Left ventricle myocardium inferior (tissue), 1 donor: ENCODE data around the gene SSNA1. TPM values are rescaled to one million over a fixed set of nuclear protein-coding genes. Genes with fewer than 3 reads are reported as not detected.

Experiments used
- DNase-seq: peaks from one replicate; pipeline ENCODE4 v3.0.0-alpha.2; 2020
- H3K27ac ChIP-seq: fragments of 200-600 bp; replicated peaks from 2 replicates; pipeline ENCODE4 v1.8.0; 2021
- H3K27me3 ChIP-seq: fragments of 200-600 bp; 2 replicates; pipeline ENCODE4 v1.8.0; 2021; ENCODE audit warnings: low read depth
- H3K36me3 ChIP-seq: fragments of 200-600 bp; 2 replicates; pipeline ENCODE4 v1.8.0; 2021
- H3K4me1 ChIP-seq: fragments of 200-600 bp; 2 replicates; pipeline ENCODE4 v1.8.0; 2021
- H3K4me3 ChIP-seq: fragments of 200-600 bp; 2 replicates; pipeline ENCODE4 v1.8.0; 2021; ENCODE audit warnings: mild to moderate bottlenecking, moderate library complexity
- H3K9me3 ChIP-seq: fragments of 200-600 bp; replicated peaks from 2 replicates; pipeline ENCODE4 v1.8.0; 2021
- intact Hi-C: fragments of 100-400 bp; cut with micrococcal nuclease; formaldehyde crosslinking; loops from one replicate; pipeline ENCODE4 v1.11.0; 2022
- total RNA-seq: library from RNA; stranded (reverse); fragmentation: NEBNext Ultra II Directional; extraction: Animal tissue kit (Norgen Biotek cat#: 25700); gene quantifications from one replicate; pipeline ENCODE4 v1.2.1, GENCODE V29; 2021
- TF ChIP-seq, protein P1 (sequence below): fragments of 200-600 bp; IDR thresholded peaks from 2 replicates; pipeline ENCODE4 v1.8.0; 2021; ENCODE audit warnings: antibody characterized with exemption, mild to moderate bottlenecking, borderline replicate concordance
- donor health status: DM: no; HTN: yes; CAD: no; lungs with severe emphysema.

The SSNA1 gene
- total RNA-seq, 1 donor from 2014 or later, result 72.3 TPM

DNA sequence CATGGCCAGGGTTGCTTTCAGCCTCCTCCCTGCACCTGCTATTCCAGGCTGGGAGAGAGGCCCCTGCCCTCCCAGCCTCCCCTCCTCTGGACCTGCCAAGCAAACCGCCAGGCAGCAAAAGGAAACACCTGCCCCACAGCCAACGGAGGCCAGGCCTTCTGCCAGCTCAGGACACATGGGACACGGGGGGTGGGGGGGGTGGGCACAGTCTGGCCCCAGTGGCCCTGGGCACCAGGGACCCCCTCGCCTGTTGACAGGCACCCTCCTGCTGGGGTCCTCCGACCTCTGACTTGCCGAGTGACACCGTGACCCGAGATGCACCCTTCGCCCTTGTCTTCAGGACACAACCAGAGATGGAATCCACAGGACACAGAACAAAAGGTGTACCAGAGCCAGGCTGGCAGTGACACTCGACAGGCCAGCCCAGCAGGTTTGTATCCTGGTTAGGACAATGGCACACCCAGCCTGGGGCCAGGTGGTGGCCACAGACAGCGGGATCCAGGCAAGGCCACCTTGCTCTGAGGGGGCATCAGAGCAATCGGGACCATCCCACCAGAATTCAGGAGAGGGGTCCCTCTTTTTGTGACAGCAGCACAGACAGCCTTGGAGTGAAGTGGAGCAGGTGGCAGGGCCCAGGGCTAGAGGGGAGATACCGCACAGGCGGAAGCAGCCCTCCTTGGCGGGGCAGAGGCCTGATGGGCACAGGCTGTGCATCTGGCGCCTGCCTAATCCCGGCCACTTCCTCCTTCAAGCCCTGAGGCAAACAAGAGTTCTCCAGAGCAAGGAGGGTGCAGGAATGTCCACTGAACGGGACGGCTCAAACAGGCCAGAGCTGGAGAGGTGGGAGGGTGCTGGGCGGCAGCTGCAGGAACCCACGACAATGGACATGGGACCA is 15.3 kb upstream of the SSNA1 start:
- Histone ChIP-seq H3K27me3 (peaks cover 35% of the 10 kb centered on the region), H3K36me3 (peaks cover under 1% of the 10 kb centered on the region), H3K4me3 (no peak overlapping the region), H3K4me1 (peaks cover 19% of the 10 kb centered on the region), H3K27ac (no peak overlapping the region), H3K9me3 (no peaks in the 10 kb centered on the region)
- no peak for DNase-seq
- intact Hi-C loops, result no loop called here
- TF ChIP-seq, protein P1, sequence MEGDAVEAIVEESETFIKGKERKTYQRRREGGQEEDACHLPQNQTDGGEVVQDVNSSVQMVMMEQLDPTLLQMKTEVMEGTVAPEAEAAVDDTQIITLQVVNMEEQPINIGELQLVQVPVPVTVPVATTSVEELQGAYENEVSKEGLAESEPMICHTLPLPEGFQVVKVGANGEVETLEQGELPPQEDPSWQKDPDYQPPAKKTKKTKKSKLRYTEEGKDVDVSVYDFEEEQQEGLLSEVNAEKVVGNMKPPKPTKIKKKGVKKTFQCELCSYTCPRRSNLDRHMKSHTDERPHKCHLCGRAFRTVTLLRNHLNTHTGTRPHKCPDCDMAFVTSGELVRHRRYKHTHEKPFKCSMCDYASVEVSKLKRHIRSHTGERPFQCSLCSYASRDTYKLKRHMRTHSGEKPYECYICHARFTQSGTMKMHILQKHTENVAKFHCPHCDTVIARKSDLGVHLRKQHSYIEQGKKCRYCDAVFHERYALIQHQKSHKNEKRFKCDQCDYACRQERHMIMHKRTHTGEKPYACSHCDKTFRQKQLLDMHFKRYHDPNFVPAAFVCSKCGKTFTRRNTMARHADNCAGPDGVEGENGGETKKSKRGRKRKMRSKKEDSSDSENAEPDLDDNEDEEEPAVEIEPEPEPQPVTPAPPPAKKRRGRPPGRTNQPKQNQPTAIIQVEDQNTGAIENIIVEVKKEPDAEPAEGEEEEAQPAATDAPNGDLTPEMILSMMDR, result no peak

DNA sequence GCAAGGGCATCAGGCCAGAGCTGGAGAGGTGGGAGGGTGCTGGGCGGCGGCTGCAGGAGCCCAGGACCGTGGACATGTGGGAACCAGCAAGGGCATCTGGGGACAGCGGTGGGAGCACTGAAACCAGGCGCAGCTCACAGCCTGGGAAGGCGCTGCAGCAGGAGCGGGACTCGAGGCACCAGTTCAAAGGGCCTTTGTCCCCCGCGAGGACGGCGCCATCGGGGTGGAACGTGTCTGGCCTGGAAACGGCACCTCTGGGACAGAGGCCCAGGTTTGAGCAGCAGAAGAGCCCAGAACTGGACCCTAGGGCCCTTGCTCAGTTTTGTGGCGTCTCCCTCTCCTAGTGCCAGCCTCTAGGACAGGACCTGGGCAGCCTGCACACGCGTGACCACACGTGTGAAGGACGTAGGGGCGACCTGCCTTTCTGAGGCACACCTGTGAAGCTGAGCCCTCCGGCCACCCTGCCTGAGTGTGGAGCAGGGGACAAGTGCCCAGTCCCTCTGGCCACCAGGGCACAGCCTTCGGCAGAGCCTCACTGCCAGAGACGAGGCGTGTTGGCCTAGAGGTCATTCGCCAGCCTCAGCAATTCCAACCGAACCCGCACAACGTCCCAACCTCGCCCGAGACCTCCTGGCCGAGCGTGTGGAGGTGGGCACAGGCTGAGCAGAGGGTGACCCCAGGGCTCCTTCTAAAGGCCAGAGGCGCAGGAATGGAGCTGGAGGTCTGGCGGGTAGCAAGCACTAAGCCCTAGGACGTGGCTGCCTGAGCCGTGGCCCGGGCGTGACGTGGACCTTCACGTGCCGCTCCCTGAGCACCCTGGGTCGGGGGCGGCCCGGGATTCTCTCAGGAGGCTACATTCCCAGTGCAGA is 14.4 kb upstream of the SSNA1 start:
- Histone ChIP-seq H3K36me3 (peaks cover 8% of the 10 kb centered on the region), H3K9me3 (no peaks in the 10 kb centered on the region), H3K27me3 (peaks cover 26% of the 10 kb centered on the region), H3K27ac (no peak overlapping the region), H3K4me1 (peaks cover 11% of the 10 kb centered on the region), H3K4me3 (no peak overlapping the region)
- DNase-seq, result no peak
- TF ChIP-seq, protein P1, result no peak
- intact Hi-C loops, result no loop called here

DNA sequence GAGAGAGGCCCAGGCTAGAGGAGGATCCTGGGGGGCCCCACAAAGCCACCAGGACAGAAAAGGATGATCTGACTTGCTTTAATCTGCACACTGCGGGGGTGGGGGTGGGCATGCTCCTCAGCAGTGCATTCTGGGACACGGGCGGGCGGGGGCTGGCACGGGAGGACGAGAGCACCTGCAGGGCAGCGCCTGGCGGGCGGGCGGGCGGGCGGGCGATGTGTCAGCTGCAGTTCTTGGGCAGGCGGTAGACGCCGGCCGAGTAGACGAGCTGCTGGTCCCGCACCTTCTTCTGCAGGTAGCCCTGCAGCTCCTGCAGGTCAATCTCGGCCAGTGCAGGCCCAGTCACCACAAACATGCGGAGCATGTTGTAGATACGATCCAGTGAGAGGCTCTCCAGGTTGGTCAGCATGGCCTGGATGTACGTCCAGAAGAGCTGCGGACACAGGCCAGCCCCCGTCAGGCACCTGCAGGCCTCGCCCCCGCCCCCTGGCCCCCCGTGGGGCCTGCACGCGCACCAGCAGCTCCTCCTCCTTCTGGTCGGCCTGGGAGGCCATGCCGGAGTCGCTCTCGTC is 13.7 kb upstream of the SSNA1 start:
- Histone ChIP-seq H3K4me3 (no peak overlapping the region), H3K9me3 (no peaks in the 10 kb centered on the region), H3K27me3 (peaks cover 18% of the 10 kb centered on the region), H3K36me3 (peaks cover 16% of the 10 kb centered on the region), H3K27ac (no peak overlapping the region), H3K4me1 (peaks cover 3% of the 10 kb centered on the region)
- TF ChIP-seq, protein P1, result no peak
- DNase-seq, result no peak
- intact Hi-C loops, result no loop called here

DNA sequence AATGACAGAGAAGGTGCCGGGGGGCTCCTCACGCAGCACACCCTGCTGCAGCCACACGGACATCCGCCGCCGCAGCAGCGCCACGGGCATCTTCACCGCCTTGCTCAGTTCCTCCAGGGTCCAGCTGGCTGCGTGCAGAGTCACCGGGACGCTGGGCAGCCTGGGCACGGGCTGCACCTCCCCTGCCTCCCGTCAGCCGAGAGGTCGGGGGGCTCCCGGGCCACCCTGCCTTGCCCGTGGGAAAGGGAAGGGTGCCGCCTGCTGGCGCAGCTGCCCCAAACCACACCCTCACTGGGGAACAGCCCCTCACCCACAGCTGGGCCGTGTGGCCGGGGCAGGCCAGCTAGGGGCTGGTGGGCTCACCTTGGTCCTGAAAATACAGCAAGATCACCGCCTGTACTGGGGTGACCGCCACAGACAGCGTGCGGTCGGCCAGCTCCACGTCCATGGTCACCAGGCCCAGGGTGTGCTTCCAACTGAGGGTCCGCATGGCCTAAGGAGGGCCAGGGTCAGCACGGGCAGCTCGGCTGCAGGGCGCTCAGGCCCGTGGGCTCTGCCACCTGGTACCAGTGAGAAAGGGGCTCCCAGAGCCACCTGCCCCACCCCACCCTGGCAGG is 13.0 kb upstream of the SSNA1 start:
- DNase-seq, result no peak
- TF ChIP-seq, protein P1, result no peak
- no peaks in the 10 kb centered on the region for H3K9me3 ChIP-seq
- H3K4me3 ChIP-seq, result no peak overlapping the region
- intact Hi-C loops, result no loop called here
- H3K36me3 ChIP-seq, result peaks cover 23% of the 10 kb centered on the region
- no peak overlapping the region for H3K27ac ChIP-seq
- peaks cover 12% of the 10 kb centered on the region for H3K27me3 ChIP-seq
- no peaks in the 10 kb centered on the region for H3K4me1 ChIP-seq
